Progenitor cell of endocrine pancreas (in vitro differentiated cells): ENCODE data around the gene GAMT. TPM values are rescaled to one million over a fixed set of nuclear protein-coding genes. Genes with fewer than 3 reads are reported as not detected.
"Not testable (repeated sequence)": the region's sequence is repeated elsewhere in the genome, so short reads cannot be mapped to it uniquely, and the experiment has no call there.

Experiments used
- DNase-seq: peaks from one replicate; pipeline ENCODE4 v3.0.0; 2021; ENCODE audit warnings: low spot score; ENCODE audit not compliant: unreplicated experiment
- H3K27ac Mint-ChIP-seq: 2 replicates; pipeline ENCODE4 v1.8.0; 2021; ENCODE audit warnings: mild to moderate bottlenecking, moderate library complexity, mixed read lengths
- H3K27me3 Mint-ChIP-seq: 2 replicates; pipeline ENCODE4 v1.8.0; 2021; ENCODE audit warnings: mixed read lengths
- H3K36me3 Mint-ChIP-seq: 2 replicates; pipeline ENCODE4 v1.8.0; 2022; ENCODE audit warnings: mixed read lengths; ENCODE audit not compliant: insufficient read depth
- H3K4me1 Mint-ChIP-seq: 2 replicates; pipeline ENCODE4 v1.8.0; 2021; ENCODE audit warnings: low read depth, mixed read lengths
- H3K4me3 Mint-ChIP-seq: 2 replicates; pipeline ENCODE4 v1.8.0; 2021; ENCODE audit warnings: low read depth, mild to moderate bottlenecking, moderate library complexity, mixed read lengths
- H3K9me3 Mint-ChIP-seq: 2 replicates; pipeline ENCODE4 v1.8.0; 2021; ENCODE audit warnings: low read depth, mixed read lengths
- total RNA-seq: library from RNA; stranded (reverse); gene quantifications from 2 replicates; pipeline ENCODE4 v1.2.1, GENCODE V29; 2021
- TF ChIP-seq, protein P1 (sequence below): fragments of 200-600 bp; sonication (generic); IDR thresholded peaks from one replicate; pipeline ENCODE4 v1.5.0; 2021; ENCODE audit warnings: antibody characterized with exemption, mild to moderate bottlenecking; ENCODE audit not compliant: unreplicated experiment

Gene GAMT
- total RNA-seq, 1 donor from 2014 or later: 47.0 TPM

- Mint-ChIP-seq H3K4me3 (peak overlapping the region; percentile 97), H3K9me3 (no peaks in the 10 kb centered on the region), H3K27ac (no peak overlapping the region), H3K27me3 (no peaks in the 10 kb centered on the region), H3K36me3 (peaks cover 18% of the 10 kb centered on the region), H3K4me1 (peaks cover 5% of the 10 kb centered on the region)
- DNase-seq: no peak
- TF ChIP-seq, protein P1, sequence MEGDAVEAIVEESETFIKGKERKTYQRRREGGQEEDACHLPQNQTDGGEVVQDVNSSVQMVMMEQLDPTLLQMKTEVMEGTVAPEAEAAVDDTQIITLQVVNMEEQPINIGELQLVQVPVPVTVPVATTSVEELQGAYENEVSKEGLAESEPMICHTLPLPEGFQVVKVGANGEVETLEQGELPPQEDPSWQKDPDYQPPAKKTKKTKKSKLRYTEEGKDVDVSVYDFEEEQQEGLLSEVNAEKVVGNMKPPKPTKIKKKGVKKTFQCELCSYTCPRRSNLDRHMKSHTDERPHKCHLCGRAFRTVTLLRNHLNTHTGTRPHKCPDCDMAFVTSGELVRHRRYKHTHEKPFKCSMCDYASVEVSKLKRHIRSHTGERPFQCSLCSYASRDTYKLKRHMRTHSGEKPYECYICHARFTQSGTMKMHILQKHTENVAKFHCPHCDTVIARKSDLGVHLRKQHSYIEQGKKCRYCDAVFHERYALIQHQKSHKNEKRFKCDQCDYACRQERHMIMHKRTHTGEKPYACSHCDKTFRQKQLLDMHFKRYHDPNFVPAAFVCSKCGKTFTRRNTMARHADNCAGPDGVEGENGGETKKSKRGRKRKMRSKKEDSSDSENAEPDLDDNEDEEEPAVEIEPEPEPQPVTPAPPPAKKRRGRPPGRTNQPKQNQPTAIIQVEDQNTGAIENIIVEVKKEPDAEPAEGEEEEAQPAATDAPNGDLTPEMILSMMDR: no peak
Observed at GRCh38 chr19:1441022-1441426, 39.7 kb upstream of the GAMT start.

DNA sequence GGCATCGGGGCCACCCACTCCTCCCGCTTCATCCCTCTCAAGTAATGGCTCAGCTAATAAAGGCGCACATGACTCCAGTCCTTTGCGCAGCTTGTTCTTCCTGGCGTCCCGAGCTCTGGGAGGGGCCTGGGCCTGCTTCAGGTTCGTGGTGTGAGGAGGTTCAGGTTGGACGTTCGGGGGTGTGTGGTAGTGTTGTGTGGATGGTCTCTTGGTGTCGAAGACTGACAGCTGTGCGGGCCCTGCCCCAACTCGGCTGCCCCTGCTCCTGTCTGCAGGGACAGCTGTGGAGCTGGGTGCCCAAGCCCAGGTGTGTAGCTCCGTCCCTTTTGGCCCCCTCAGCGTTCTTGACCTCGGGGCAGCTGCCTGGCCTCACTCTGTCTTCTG lies 39.1 kb upstream of the GAMT start:
- H3K4me3 Mint-ChIP-seq: peak overlapping the region; percentile 97
- H3K27ac Mint-ChIP-seq: peak overlapping the region; percentile 37
- no peak for DNase-seq
- peaks cover 5% of the 10 kb centered on the region for H3K4me1 Mint-ChIP-seq
- TF ChIP-seq, protein P1: no peak
- peaks cover 21% of the 10 kb centered on the region for H3K36me3 Mint-ChIP-seq
- H3K9me3 Mint-ChIP-seq: no peaks in the 10 kb centered on the region
- H3K27me3 Mint-ChIP-seq: no peaks in the 10 kb centered on the region

DNA sequence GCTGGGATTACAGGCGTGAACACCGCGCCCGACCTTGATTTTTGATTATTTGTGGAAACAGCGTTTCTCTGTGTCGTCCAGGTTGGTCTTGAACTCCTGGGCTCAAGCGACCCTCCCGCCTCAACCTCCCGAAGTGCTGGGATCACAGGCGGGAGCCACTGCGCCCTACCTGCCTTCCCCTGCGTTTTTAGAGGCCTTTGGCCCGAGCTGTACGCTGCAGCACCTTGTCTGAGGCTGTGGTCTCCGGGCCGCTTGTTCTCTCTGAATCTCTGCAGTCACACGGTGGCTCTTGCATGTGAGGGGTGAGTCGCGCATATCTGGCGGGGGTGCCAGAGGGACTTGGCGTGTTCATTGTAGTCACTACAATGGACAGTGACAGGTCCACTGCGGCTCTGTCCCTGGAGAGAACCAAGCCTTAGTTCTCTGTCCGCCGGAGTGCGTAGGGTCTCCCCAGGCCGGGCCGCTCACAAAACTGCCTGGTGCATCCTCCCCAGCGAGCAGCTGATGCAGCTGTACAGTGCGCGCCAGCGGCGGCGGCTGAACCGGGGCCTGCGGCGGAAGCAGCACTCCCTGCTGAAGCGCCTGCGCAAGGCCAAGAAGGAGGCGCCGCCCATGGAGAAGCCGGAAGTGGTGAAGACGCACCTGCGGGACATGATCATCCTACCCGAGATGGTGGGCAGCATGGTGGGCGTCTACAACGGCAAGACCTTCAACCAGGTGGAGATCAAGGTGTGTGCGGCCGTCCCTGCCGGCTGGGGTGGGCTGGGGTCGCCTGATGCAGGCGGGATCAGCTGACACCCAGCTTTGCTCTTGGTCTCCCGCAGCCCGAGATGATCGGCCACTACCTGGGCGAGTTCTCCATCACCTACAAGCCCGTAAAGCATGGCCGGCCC lies 38.4 kb upstream of the GAMT start:
- H3K4me3 Mint-ChIP-seq: peak overlapping the region; percentile 97
- H3K27ac Mint-ChIP-seq: peak overlapping the region; percentile 100
- not testable (repeated sequence) for DNase-seq, H3K9me3 Mint-ChIP-seq, H3K4me1 Mint-ChIP-seq, H3K27me3 Mint-ChIP-seq
- H3K36me3 Mint-ChIP-seq: peaks cover 23% of the 10 kb centered on the region

GRCh38 chr19:1438933-1439354 lies 37.6 kb upstream of the GAMT start:
- Mint-ChIP-seq H3K9me3 (no peaks in the 10 kb centered on the region), H3K27me3 (no peaks in the 10 kb centered on the region), H3K4me1 (peaks cover 5% of the 10 kb centered on the region), H3K4me3 (peak overlapping the region; percentile 97), H3K27ac (peak overlapping the region; percentile 100), H3K36me3 (peaks cover 23% of the 10 kb centered on the region)
- no peak for DNase-seq
- TF ChIP-seq, protein P1: no peak

DNA sequence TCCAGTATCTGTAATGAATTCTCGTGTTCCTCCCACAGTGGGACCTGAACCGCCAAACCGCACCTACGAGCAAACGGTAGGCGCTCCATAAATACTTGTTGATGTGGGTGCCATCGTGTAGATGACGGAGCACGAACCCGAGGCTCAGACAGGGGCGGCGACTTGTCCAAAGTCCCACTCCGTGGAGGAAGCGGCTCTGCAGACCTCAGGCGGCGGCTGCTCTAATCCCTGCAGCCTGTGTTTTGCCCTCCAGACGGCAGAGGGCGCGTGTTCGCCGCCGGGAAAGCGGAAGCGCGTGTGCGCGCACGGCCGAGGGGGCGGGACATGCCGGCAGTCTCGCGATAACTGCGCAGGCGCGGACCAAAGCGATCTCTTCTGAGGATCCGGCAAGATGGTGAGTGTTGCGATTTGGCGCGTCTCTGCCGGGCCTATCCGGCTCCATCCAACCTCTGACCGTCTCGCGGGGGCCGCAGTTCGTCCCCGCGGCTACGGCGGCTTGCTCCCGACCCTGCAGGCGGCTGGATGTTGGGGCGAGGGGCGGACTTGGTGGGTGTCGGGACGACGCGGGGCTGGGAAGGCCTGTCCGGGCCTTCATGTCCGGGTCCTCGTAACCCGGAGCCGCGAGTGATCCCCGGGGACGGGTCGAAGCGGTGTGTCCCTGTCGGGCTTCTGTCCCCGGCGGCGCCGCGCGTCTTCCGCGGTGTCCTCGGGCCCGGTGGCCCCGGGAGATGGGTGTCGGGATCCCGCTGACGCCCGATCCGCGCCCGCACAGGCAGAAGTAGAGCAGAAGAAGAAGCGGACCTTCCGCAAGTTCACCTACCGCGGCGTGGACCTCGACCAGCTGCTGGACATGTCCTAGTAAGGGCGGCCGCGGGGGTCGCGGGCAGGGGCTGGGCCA lies 36.9 kb upstream of the GAMT start, which contains the start of gene RPS15:
Gene RPS15 (plus strand): TSS at position 362 of the 898 bp plus-strand sequence. CDS start 30 bp downstream, at position 392.
- DNase-seq: peak; percentile 93
- Mint-ChIP-seq H3K36me3 (peaks cover 23% of the 10 kb centered on the region), H3K27me3 (no peaks in the 10 kb centered on the region), H3K4me1 (peaks cover 5% of the 10 kb centered on the region), H3K27ac (peak within 1 kb of the TSS; percentile 100), H3K9me3 (no peaks in the 10 kb centered on the region), H3K4me3 (peak within 1 kb of the TSS; percentile 97)
- TF ChIP-seq, protein P1: peak; percentile 89
